ENCODE data around the gene PDE4B. TPM values are rescaled to one million over a fixed set of nuclear protein-coding genes. Genes with fewer than 3 reads are reported as not detected.

Gene PDE4B
- polyA plus RNA-seq, 2 of the 4 experiments (the other 2 are of a cell fraction): 20.2 to 56.8 TPM

GRCh38 chr1:66177510-66177909 is 384.8 kb downstream of the PDE4B start:
- H3K4me2 ChIP-seq: peak overlapping the region; percentile 73

GRCh38 chr1:66182026-66182425 is 389.3 kb downstream of the PDE4B start:
- Histone ChIP-seq H3K4me2 (peak overlapping the region; percentile 75), H3K27ac (peak overlapping the region; percentile 91 to 97), H3K4me3 (peak overlapping the region; percentile 9; the same call in 1 of the 3 replicates), H3K9me3 (no peaks in the 10 kb centered on the region), H3K4me1 (peaks cover 62% of the 10 kb centered on the region)
- FAIRE-seq (no peak), ATAC-seq (no peak), DNase-seq (ENCODE audit: low read depth in 1 of 2, low spot score in 1 of 2) (no peak)
- WGBS (ENCODE audit: missing lambda C conversion rate): 10% methylated on average over 4 of the region's 4 CpGs
- CTCF ChIA-PET: interaction anchor here (1.1 to 3.5 kb wide), 5 partner anchors 60 to 264 kb away, joined by 3 to 28 read pairs (median 3); no protein-coding TSS in a partner anchor
- POLR2A ChIA-PET: interaction anchor here (1.2 to 2.4 kb wide), 4 partner anchors 28 to 189 kb away, joined by 4 to 8 read pairs (median 6); no protein-coding TSS in a partner anchor
- TF ChIP-seq ZFP36 (IDR thresholded peaks at IDR 0.05; ENCODE audit: borderline replicate concordance, partially characterized antibody): no peak
- TF ChIP-seq E2F6 (IDR thresholded peaks at IDR 0.05; ENCODE audit: borderline replicate concordance, low read depth): no peak
- TF ChIP-seq KDM1A (IDR thresholded peaks at IDR 0.05; ENCODE audit: low read depth): no peak
- no peak for TF ChIP-seq RFX5 (IDR thresholded peaks at IDR 0.05)
- no peak for TF ChIP-seq ZSCAN20 (CRISPR knock-in tag; IDR thresholded peaks at IDR 0.05)
- TF ChIP-seq MAFK (IDR thresholded peaks at IDR 0.05; ENCODE audit: partially characterized antibody): peak; percentile 25
- no peak for TF ChIP-seq HMGXB4 (CRISPR knock-in tag; IDR thresholded peaks at IDR 0.05; ENCODE audit: borderline replicate concordance)
- no peak for TF ChIP-seq SREBF2 (IDR thresholded peaks at IDR 0.05)
- TF ChIP-seq MAX (IDR thresholded peaks at IDR 0.05): no peak

More at GRCh38 chr1:66177510-66177909, 384.8 kb downstream of the PDE4B start:
- ChIA-PET CTCF (interaction anchor here (1.7 kb wide), 1 partner anchor 11 kb away, joined by 3 read pairs; no protein-coding TSS in a partner anchor), POLR2A (no interaction called here)
- no peak overlapping the region for H3K4me3 ChIP-seq
- peaks cover 75% of the 10 kb centered on the region for H3K4me1 ChIP-seq
- TF ChIP-seq HEYL (CRISPR knock-in tag; IDR thresholded peaks at IDR 0.05): no peak
- TF ChIP-seq GATA3 (IDR thresholded peaks at IDR 0.05; ENCODE audit: borderline replicate concordance): peak; percentile 58; the same call in 1 of the 2 replicates
- DNase-seq (ENCODE audit: low read depth in 1 of 2, low spot score in 1 of 2): peak in 1 of 2 experiments; percentile 26
- no peaks in the 10 kb centered on the region for H3K9me3 ChIP-seq
- FAIRE-seq: no peak
- H3K27ac ChIP-seq: peak overlapping the region; percentile 87 to 91
- ATAC-seq: peak in 1 of 2 experiments; percentile 16; a peak in 3 of 6 replicates
- WGBS (ENCODE audit: missing lambda C conversion rate): 13% methylated on average over 2 of the region's 2 CpGs

GRCh38 chr1:66182551-66183178 is 390.0 kb downstream of the PDE4B start:
- DNase-seq (ENCODE audit: low read depth in 1 of 2, low spot score in 1 of 2) (peak; percentile 54 to 94), ATAC-seq (peak; percentile 98 to 99), FAIRE-seq (peak; percentile 79)
- H3K27ac ChIP-seq: peak overlapping the region; percentile 91 to 97
- 0% methylated on average over 3 of the region's 3 CpGs for WGBS (ENCODE audit: missing lambda C conversion rate)
- POLR2A ChIA-PET: interaction anchor here (0.7 to 2.4 kb wide), 5 partner anchors 28 to 190 kb away, joined by 3 to 8 read pairs (median 5); no protein-coding TSS in a partner anchor
- H3K4me3 ChIP-seq: peak overlapping the region; percentile 1; the same call in 1 of the 3 replicates
- H3K4me2 ChIP-seq: peak overlapping the region; percentile 75
- CTCF ChIA-PET: interaction anchor here (0.7 to 3.5 kb wide), 7 partner anchors 13 to 264 kb away, joined by 3 to 28 read pairs (median 3); no protein-coding TSS in a partner anchor
- peaks cover 56% of the 10 kb centered on the region for H3K4me1 ChIP-seq
- H3K9me3 ChIP-seq: no peaks in the 10 kb centered on the region
- TF ChIP-seq EHF (CRISPR knock-in tag; IDR thresholded peaks at IDR 0.05) (no peak), CEBPB (IDR thresholded peaks at IDR 0.05) (peak; percentile 97 to 99), RARB (CRISPR knock-in tag; IDR thresholded peaks at IDR 0.05) (no peak), RNF2 (IDR thresholded peaks at IDR 0.05; ENCODE audit: borderline replicate concordance, low read depth) (no peak), EP300 (IDR thresholded peaks at IDR 0.05) (peak; percentile 98 to 99), JUN (IDR thresholded peaks at IDR 0.05) (peak; percentile 97 to 98), SMC3 (IDR thresholded peaks at IDR 0.05) (peak; percentile 56), HOXA7 (CRISPR knock-in tag; IDR thresholded peaks at IDR 0.05) (no peak), USF2 (IDR thresholded peaks at IDR 0.05) (no peak), RAD21 (conservative IDR thresholded peaks at IDR 0.05 in 1 of 2, IDR thresholded peaks at IDR 0.05 in 1 of 2) (peak; percentile 28 to 75; a peak in 4 of 5 replicates), ATOH8 (CRISPR knock-in tag; IDR thresholded peaks at IDR 0.05; ENCODE audit: low read depth) (no peak), JUNB (IDR thresholded peaks at IDR 0.05) (peak; percentile 96), CTCF (IDR thresholded peaks at IDR 0.05) (no peak), CHD2 (IDR thresholded peaks at IDR 0.05; ENCODE audit: low read length, partially characterized antibody) (no peak), PHF8 (IDR thresholded peaks at IDR 0.05; ENCODE audit: borderline replicate concordance, low read depth) (no peak), EHMT2 (IDR thresholded peaks at IDR 0.05; ENCODE audit: low read depth) (no peak)

Data from A549 (cell line).